G401.6 (cell line): ENCODE measurements around the gene TSKU.
"Not testable (repeated sequence)": the region's sequence is repeated elsewhere in the genome, so short reads cannot be mapped to it uniquely, and the experiment has no call there.

ENCODE experiments used
- FAIRE-seq: peaks from 2 replicates; lab custom pipeline; 2012; peaks lifted over from hg19 to GRCh38; lab: Jason Lieb, UNC

TSKU gene

GRCh38 chr11:76801736-76802135, 18.6 kb downstream of the TSKU start:
- FAIRE-seq: no peak

GRCh38 chr11:76802151-76802550, 19.0 kb downstream of the TSKU start:
- FAIRE-seq: no peak

- no peak for FAIRE-seq
Observed at GRCh38 chr11:76802621-76803020, 19.5 kb downstream of the TSKU start.

GRCh38 chr11:76803023-76803422, 19.9 kb downstream of the TSKU start:
- FAIRE-seq: no peak

- FAIRE-seq: no peak
Observed at GRCh38 chr11:76803811-76804600, 20.9 kb downstream of the TSKU start.

GRCh38 chr11:76805206-76805913, 22.2 kb downstream of the TSKU start:
- FAIRE-seq: no peak

- no peak for FAIRE-seq
Observed at GRCh38 chr11:76806131-76806530, 23.0 kb downstream of the TSKU start.

- FAIRE-seq: no peak
Observed at GRCh38 chr11:76806608-76807205, 23.6 kb downstream of the TSKU start.

- no peak for FAIRE-seq
Observed at GRCh38 chr11:76807206-76807875, 24.2 kb downstream of the TSKU start.

- no peak for FAIRE-seq
Observed at GRCh38 chr11:76808171-76808570, 25.0 kb downstream of the TSKU start.

- FAIRE-seq: no peak
Observed at GRCh38 chr11:76808996-76809395, 25.8 kb downstream of the TSKU start.

GRCh38 chr11:76810151-76810853, 27.1 kb downstream of the TSKU start:
- no peak for FAIRE-seq

- FAIRE-seq: no peak
Observed at GRCh38 chr11:76811259-76811658, 28.1 kb downstream of the TSKU start.

GRCh38 chr11:76814414-76814813, 31.3 kb downstream of the TSKU start:
- FAIRE-seq: no peak

GRCh38 chr11:76815678-76816077, 32.5 kb downstream of the TSKU start:
- FAIRE-seq: not testable (repeated sequence)

- no peak for FAIRE-seq
Observed at GRCh38 chr11:76820184-76820566, 37.0 kb downstream of the TSKU start.

GRCh38 chr11:76821396-76821795, 38.2 kb downstream of the TSKU start:
- not testable (repeated sequence) for FAIRE-seq

GRCh38 chr11:76822406-76822805, 39.2 kb downstream of the TSKU start:
- FAIRE-seq: no peak

GRCh38 chr11:76823481-76824028, 40.4 kb downstream of the TSKU start:
- FAIRE-seq: no peak

- no peak for FAIRE-seq
Observed at GRCh38 chr11:76824083-76824939, 41.2 kb downstream of the TSKU start.
